HL-60/S4 treated with retinoic acid at 250 ng/mL for 4 days and 3 days (cell line): ENCODE data around the gene EBF3.

Experiments
- in situ Hi-C: fragments of 300-500 bp; cut with MboI; formaldehyde crosslinking; loops from 2 replicates; pipeline ENCODE4 v1.7.0; 2022; ENCODE audit warnings: low sequenced_read_pairs

Gene EBF3

GRCh38 chr10:129841071-129841470 lies 123.0 kb downstream of the EBF3 start:
- in situ Hi-C loops, result no loop called here

GRCh38 chr10:129840196-129840590 lies 123.9 kb downstream of the EBF3 start:
- in situ Hi-C loops, result no loop called here

DNA sequence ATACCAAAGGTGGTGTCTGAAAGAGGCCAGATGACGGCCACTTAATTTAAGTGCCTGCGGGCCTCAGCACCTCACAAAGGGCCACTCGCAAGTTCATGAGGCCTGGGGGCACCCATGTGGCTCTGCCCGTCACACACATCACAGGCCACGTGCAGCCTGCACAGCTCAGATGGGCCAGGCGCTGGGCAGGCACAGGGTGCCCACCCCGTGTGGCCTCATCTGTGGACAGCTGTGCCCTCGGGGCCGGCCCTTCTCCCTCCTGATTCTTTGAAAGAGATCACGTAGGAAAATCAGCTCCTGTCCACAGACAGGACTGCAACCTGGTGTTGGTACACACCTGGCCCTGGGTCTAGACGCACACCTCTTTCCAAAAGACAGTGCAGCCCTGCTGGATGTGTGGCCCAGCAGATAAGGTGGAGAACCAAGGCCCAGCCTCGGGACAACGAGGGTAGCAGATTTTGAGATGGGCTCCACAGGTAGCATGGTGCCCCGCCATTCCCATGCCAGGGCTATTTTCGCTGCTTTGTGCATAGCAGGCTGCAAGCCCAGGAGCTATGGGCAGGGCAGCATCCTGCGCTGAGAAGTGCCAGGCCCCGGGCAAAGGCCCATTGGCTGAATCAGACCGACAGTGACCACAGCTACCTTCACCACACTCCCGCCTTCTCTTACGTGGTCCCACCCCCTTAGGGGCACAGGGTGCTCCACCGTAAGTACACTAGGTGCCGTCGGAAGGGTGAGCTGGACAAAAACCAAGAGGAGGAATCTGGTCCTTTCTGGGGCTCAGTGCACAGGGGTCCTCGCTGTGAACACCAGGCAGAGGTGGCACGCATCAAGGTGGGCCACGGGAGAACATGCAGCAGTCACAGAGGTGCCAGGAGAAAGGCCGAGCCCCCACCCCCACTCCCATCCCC lies 124.5 kb downstream of the EBF3 start:
- in situ Hi-C loops, result no loop called here

GRCh38 chr10:129838794-129839193 lies 125.3 kb downstream of the EBF3 start:
- in situ Hi-C loops, result no loop called here

DNA sequence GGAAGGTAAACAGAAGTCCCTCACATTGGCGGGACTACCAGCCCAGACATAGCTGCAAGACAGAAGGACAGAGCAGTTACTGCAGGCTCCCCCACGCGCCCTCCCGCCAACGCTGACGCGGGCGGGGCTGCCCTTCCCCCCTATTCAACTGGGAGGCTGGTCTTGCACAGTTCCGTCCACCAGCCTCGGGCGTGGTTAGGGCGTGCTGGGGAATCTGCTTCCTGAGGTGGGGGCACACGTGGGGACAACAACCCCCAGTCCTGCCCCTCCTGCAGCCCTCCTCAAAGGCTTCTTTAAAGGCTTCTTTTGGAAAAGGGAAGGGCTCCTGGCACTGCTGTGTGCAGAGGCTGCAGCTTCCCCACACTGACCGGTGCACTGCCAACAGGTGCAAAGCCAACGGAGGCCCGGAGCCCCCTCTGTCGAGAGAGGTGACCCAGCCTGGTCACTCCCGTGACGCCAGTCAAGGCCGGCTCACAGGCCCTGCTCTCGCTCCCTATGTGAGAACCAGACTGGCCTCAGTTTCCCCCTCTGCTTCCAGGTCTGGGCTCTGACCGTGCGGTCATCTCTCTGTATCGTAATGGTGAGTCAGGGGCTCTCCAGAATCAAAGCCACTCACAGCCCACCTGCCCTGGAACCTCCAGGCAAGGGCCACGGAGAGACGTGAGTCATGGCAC lies 126.0 kb downstream of the EBF3 start:
- in situ Hi-C loops, result no loop called here

GRCh38 chr10:129836253-129836652 lies 127.8 kb downstream of the EBF3 start:
- in situ Hi-C loops, result no loop called here

- in situ Hi-C loops, result no loop called here
These were observed 129.9 kb downstream of the EBF3 start for GRCh38 chr10:129833994-129834739.

- in situ Hi-C loops, result no loop called here
These were observed 130.6 kb downstream of the EBF3 start for GRCh38 chr10:129833468-129833950.

DNA sequence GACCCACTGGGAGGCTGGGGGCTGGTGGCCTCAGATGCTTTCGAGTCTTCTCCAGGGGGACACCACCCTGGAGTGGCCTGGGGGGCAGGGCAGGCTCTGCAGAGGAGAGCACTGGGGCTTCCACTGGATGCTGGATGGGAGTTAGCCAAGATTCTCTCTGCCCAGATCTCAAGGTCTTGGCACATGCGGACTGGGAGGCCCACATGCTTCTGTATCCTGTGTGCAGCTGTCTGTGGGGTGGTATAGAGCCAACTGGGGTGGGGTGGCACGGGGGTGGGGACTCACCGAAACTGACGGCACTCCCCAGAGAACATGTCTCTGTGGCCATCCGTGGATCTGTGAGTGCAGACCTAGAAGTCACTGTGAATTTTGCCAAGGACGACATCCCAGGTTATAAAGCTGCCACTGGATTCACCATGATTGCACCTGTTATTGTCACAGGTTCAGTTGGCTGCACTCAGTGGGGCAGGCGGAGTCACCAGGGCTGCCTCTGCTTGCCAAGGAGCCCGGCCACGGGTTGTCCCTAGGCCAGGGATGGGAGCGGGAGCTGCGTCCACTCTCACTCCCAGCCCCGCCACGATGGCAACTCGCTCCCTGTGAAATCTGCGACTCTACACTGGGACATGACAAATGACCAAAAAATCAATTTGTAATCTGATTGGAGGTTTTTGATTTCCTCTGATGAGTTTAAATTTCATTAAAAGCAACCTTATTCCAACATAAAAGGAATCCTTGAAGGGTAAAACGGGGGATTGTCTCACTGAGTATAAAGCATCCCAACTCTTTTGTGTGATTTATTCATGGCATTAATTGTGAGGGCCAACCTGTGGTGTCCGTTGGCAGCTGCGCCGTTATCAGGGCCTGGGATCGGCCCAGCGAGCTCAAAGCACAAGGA lies 131.3 kb downstream of the EBF3 start:
- in situ Hi-C loops, result no loop called here

DNA sequence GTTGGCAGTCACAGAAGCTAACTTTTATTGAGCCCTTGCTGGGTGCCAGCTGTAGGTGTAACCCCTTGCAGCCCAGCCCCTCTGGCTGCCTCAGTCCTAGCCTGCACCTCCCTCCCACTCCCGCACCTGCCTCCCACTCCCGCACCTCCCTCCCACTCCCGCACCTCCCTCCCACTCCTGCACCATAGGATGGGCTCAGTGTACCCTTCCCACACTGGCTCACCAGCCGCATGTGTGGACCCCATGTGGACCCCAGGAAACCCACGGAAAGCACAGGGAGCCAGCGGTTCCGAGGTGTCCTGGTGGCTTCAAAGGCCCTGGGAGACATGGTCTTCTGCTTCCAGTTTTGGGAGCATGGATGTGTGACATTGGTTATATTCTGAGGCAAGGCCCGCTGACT lies 132.9 kb downstream of the EBF3 start:
- in situ Hi-C loops, result no loop called here

- in situ Hi-C loops, result no loop called here
These were observed 138.2 kb downstream of the EBF3 start for GRCh38 chr10:129825826-129826225.

GRCh38 chr10:129825221-129825620 lies 138.9 kb downstream of the EBF3 start:
- in situ Hi-C loops, result no loop called here

DNA sequence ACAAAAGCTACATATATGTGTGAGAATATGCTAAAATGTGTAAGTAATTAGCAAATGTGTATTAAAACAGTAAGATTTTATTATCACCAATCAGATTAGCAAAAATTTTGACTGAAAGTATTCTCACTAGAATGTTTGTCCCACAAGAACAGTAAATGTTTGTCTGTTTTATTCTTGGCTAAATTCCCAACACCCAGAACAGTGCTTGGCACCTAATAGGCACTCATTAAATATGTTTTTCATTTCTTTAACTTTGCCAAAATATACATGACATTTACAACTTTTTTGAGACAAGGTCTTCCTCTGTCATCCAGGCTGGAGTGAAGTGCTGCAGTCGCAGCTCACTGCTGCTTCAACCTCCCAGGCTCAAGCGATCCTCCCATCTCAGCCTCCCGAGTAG lies 143.6 kb downstream of the EBF3 start:
- in situ Hi-C loops, result no loop called here

DNA sequence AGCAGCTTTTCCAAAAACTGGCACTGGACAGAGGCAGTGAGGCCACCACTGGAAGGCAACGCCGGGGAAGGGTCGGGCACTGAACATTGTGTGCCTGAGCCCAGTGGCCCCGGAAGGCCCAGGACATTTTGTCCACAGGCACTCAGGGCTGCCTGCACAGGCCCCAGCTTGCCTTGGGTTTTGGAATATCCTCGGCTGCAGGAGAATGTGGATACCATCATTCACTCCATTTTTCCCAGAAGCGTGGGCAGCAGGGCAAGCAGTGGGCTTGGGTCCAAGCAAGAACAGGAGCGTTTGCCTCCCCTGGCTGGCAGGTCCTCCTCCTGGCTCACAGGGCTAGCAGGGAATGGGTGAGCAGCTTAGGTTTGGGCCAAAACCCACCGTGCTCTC lies 147.4 kb downstream of the EBF3 start:
- in situ Hi-C loops, result no loop called here

DNA sequence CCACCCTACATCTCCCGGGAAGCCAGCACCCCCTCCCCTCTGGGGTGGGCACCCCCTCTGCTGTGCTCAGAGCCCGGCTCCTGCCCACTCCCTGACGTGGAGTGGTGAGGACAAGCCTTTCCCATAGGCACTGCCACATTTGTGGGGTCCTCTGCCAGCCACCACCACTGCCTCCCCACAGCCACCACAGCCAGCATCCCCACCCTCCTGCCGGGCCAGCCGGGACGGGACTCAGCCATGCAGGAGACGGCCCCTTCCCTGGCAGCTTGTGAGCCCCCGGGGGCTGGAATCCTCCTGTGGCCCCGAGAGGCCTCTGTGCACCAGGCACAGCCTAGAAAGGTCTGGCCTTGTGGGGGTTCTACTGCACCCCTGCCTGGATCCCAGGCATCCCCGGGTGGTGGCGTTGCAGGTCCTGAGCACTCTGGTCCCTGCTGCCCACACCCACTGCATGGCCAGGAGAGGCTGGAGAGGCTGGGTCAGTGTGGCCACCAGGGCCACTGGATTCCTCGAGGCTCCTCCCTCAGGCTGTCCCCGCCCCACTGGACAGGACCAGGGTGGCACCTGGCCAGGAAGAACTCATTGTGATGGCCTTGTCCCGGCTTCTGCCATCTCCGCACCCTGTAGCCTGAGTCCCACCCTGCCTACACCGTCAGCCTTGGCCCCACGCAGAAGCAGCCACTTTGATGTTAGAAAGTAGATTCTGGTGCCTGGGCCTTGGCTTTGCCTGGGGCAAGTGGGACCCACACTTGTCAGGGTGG lies 148.0 kb downstream of the EBF3 start:
- in situ Hi-C loops, result no loop called here

DNA sequence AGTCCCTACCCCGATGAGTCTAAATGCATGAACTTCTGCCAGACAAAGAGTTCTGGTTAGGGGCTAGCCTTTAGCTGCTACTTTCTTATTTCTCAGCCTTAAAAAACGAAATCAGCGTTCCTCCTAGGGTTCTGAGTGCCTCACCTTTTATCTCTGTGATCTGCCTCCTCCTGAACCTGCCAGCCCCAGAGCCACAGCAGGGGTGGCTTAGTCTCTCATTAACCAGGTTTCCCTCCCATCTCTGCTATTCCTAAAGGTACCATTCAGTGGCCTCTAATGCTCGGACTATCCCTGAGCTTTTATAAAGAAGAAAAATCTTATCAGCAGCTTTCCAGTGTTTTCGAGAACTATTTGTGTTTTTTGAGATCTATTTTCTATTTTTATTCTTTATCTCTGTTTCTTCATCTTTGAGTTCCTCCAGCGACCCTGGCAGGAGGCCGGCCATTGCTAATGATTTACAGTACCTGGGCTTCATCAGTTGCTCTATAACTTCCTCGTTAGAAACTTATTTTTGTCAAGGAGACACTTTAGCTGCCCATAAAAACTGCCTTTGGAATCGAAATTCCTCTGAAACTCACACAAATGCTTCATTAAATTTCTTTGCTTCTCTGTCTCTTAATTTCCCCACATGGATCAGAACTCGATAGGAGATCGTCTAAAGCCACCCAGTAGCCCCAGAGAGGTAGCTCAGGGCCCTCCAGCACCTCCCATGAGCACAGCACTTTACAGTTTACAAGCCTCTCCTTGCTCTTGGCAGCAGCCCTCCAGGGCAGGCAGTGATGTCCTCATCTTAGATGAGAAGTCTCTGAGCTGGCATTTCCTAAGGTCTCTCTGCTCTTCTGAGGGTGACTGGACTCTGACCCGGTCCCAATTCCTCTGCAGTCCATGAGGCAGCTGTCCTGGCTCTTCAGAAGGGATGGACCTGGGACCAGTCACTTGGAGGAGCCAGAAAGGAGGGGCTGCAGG lies 149.1 kb downstream of the EBF3 start:
- in situ Hi-C loops, result no loop called here

- in situ Hi-C loops, result no loop called here
These were observed 151.7 kb downstream of the EBF3 start for GRCh38 chr10:129812398-129812797.

- in situ Hi-C loops, result no loop called here
These were observed 152.9 kb downstream of the EBF3 start for GRCh38 chr10:129811208-129811607.

DNA sequence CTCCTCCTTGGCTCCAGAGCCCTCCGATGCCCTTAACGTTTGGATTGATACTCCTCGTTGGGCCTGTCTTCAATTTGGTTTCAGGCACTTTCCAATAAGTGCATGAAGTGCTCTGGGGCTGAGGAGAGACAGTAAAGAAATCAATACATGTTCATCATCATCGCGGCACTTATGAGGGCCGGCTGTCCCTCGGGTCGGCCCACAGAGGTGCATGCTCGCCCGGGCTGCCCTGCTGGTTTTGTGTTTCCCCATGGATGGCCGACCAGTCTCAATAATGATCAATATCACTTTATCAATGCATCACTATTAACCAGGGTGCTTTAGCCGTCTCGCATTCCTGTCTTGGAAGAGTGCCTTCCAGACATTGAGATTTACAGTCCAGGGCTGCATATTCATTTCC lies 154.2 kb downstream of the EBF3 start:
- in situ Hi-C loops, result no loop called here
